T-helper 22 cell (primary cell): ENCODE measurements around the gene NOS1AP.

Experiments used
- DNase-seq: peaks from one replicate; pipeline ENCODE4 v3.0.0-alpha.2; 2020; ENCODE audit warnings: low read depth

NOS1AP gene

DNA sequence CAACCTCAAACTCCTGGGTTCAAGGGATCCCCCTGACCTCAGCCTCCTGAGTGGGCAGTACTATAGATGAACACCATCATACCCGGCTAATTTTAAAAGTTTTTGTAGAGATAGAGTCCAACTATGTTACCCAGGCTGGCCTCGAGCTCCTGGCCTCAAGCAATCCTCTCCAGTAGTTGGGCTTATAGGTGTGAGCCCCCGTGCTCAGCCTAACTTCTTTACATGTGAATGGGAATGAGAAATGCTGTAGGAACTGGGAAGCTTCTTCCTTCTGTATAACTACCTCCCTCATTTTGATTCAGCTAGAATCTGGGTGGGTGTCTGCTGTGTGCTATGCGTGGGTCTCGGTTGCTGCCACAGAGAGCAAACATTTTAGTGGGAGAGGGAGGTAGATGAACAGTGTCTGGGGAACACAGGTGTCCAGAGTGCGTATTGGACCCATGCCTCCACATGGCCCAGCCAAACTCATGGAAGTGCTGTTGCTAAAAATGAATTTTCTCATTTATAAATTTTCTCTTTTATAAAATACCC is 150.6 kb downstream of the NOS1AP start:
- no peak for DNase-seq

DNA sequence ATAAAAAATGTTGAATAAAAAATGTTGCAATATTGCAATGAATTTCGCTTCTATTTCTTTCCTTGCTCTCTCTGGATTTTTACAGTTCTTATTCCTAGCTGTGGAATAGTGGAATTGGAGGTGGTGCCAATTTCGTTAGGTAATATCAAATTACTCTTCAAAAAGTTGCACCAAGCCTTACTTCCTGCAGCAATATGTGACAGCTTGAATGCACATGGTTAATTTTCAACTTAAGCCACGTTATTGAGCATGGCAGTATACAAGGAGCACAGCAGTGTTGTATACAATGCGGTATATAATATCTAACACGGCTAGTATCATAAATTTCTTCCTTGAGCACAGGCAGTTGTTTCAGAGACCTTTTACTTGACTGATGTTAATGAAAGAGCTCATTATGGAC is 152.5 kb downstream of the NOS1AP start:
- DNase-seq = no peak

GRCh38 chr1:162222730-162223129 is 153.2 kb downstream of the NOS1AP start:
- no peak for DNase-seq

- DNase-seq = no peak
These were observed 154.0 kb downstream of the NOS1AP start for GRCh38 chr1:162223488-162223887.

DNA sequence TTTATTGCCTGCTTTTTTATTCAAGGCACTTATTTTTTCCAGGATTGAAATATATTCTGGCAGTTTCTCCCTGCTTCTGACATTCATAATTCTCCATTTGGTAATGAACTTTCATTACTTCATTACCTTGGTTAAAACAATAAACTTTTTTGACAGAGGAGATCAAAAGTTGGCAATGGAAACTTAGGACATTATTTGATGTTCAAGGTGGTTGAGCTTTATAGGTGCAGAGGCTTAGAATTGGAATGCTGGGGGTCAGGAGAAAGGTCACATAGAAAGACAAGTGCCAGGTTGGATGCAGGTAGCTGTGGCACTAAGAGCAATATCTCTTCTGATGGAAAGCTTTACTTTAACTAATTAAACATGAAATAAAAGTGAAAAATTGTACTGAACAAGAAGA is 154.8 kb downstream of the NOS1AP start:
- no peak for DNase-seq

- no peak for DNase-seq
These were observed 159.1 kb downstream of the NOS1AP start for GRCh38 chr1:162228586-162228985.

DNA sequence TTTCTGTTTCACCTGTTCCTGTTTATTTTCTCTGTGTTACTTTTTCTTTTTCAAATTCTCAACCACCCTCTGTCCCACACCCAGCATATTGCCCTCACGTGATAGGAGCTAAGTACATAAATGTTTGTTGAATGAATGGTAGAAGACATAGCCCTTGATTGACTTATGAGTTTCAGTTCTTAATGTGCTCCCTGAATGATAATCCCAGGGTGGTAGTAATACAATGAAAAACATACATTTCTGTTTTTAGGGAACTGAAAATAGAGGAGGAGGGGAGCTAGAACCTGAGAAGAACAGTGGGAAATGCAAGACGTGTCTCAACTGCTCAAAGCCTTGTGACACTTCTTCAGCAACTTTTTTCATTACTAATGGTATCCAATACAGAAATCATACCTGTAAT is 160.1 kb downstream of the NOS1AP start:
- no peak for DNase-seq

GRCh38 chr1:162230096-162230495 is 160.6 kb downstream of the NOS1AP start:
- DNase-seq = no peak

GRCh38 chr1:162230517-162230916 is 161.0 kb downstream of the NOS1AP start:
- DNase-seq = no peak

GRCh38 chr1:162232034-162232711 is 162.7 kb downstream of the NOS1AP start:
- DNase-seq = no peak

GRCh38 chr1:162233066-162233465 is 163.6 kb downstream of the NOS1AP start:
- DNase-seq = no peak

DNA sequence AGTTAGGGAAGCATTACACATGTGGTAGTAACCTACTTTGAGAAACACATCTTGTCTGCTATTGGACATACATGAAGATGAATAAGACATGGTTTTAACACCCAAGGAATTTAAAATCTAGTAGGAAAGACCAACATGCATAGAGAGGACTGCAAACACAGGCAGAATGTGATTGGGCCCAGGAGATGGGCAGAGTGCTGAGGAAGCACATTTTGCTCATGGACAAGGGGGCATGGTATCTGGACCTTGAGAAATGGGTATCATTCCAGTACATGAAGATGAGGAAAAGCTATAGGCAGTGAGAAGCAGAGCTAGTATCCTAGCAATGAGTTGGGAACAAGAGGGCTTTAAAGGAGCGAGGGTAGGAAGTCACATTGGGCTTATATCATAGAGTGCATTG is 164.4 kb downstream of the NOS1AP start:
- DNase-seq = no peak

- no peak for DNase-seq
These were observed 165.1 kb downstream of the NOS1AP start for GRCh38 chr1:162234571-162234970.

- DNase-seq = no peak
These were observed 165.8 kb downstream of the NOS1AP start for GRCh38 chr1:162235241-162235800.

GRCh38 chr1:162236201-162236600 is 166.7 kb downstream of the NOS1AP start:
- DNase-seq = no peak

GRCh38 chr1:162236618-162237017 is 167.1 kb downstream of the NOS1AP start:
- no peak for DNase-seq

DNA sequence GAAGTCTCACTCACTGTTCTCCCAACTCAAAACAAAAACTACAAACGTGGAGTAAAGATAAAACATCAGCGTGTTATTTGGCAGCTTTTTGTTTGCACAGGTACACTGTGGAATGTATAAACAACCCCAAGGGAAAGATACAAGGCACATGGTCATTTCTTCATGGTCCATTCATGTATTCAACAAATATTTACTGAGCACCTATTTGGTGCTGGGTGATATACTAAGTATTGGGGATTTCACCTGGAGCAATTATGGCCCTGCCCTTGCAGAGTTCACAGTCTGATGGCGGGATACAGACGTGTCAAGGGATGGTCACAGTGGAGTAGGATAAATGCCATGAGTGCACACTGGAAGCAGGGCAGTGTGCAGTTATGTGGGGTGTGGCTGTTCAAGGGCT is 171.1 kb downstream of the NOS1AP start:
- DNase-seq = no peak

GRCh38 chr1:162242804-162243203 is 173.3 kb downstream of the NOS1AP start:
- no peak for DNase-seq

GRCh38 chr1:162248854-162249535 is 179.5 kb downstream of the NOS1AP start:
- DNase-seq = no peak

GRCh38 chr1:162250004-162250730 is 180.7 kb downstream of the NOS1AP start:
- DNase-seq = no peak

DNA sequence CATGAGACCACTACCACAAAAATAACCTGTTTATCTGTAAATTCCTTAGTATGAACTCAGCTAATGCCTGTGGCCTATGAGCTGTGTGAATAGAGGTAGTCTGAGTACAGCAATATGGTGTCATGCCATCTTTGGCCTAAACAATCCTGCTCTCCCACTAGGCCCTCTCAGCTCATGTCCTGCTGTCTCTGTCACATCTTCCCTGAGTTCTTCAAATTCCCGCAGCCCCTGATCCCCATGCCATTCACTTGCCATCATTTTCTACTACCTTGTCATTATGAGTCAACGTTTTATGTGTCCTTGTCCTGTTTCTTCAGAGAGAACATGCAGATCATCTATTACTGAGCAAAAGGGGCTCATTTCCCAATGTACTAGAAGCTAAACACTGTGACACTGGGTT is 181.6 kb downstream of the NOS1AP start:
- DNase-seq = no peak

DNA sequence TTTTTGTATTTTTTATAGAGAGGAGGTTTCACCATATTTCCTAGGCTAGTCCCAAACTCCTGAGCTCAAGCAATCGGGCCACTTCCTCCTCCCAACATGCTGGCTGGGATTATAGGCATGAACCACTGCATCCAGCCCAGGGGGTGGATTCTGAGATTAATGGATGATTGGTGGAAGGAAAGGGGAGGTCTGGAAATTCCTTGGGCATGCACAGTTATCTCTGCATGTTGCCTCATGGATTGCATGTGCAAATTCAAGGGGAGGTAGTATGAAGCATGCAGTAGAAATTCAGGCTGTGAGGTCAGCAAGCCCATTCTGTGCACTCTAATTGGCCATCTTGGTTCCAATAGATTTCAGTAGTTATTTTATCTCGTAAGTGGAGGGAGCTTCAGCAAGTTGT is 182.7 kb downstream of the NOS1AP start:
- DNase-seq = no peak

- DNase-seq = no peak
These were observed 184.3 kb downstream of the NOS1AP start for GRCh38 chr1:162253790-162254189.
